ENCODE measurements around the gene SYT15B.
"Not testable (repeated sequence)": the region's sequence is repeated elsewhere in the genome, so short reads cannot be mapped to it uniquely, and the experiment has no call there.

SYT15B gene
- 0 reads per million in 4 donors for total RNA-seq

- DNase-seq: not testable (repeated sequence)
Observed at GRCh38 chr10:47763554-47764175, at the start of gene SYT15B. Gene SYT15B, minus strand, starts transcription at chr10:47763592. Its CDS starts 952 bp downstream, at chr10:47762640.

GRCh38 chr10:47779590-47779989 is 16.2 kb upstream of the SYT15B start:
- not testable (repeated sequence) for DNase-seq

- DNase-seq: peak in 1 of 5 donors; percentile 1
Observed at GRCh38 chr10:47775361-47776231, 12.2 kb upstream of the SYT15B start.

- DNase-seq: not testable (repeated sequence)
Observed at GRCh38 chr10:47770745-47771144, 7.4 kb upstream of the SYT15B start.

- DNase-seq: not testable (repeated sequence)
Observed at GRCh38 chr10:47768578-47769115, 5.3 kb upstream of the SYT15B start.

GRCh38 chr10:47768085-47768484 is 4.7 kb upstream of the SYT15B start:
- not testable (repeated sequence) for DNase-seq

- not testable (repeated sequence) for DNase-seq
Observed at GRCh38 chr10:47767236-47767635, 3.8 kb upstream of the SYT15B start.

- DNase-seq: not testable (repeated sequence)
Observed at GRCh38 chr10:47765232-47765631, 1.8 kb upstream of the SYT15B start.

- DNase-seq: not testable (repeated sequence)
Observed at GRCh38 chr10:47762674-47763553, 478 bp downstream of the SYT15B start.

GRCh38 chr10:47758855-47759254 is 4.5 kb downstream of the SYT15B start:
- DNase-seq: not testable (repeated sequence)

- not testable (repeated sequence) for DNase-seq
Observed at GRCh38 chr10:47756169-47756568, 7.2 kb downstream of the SYT15B start.

- not testable (repeated sequence) for DNase-seq
Observed at GRCh38 chr10:47753871-47754270, 9.5 kb downstream of the SYT15B start.

- not testable (repeated sequence) for DNase-seq
Observed at GRCh38 chr10:47753176-47753575, 10.2 kb downstream of the SYT15B start.

- not testable (repeated sequence) for DNase-seq
Observed at GRCh38 chr10:47751821-47752220, 11.6 kb downstream of the SYT15B start.

- not testable (repeated sequence) for DNase-seq
Observed at GRCh38 chr10:47750360-47750759, 13.0 kb downstream of the SYT15B start.

- not testable (repeated sequence) for DNase-seq
Observed at GRCh38 chr10:47746780-47747376, 16.5 kb downstream of the SYT15B start.

GRCh38 chr10:47744881-47745280 is 18.5 kb downstream of the SYT15B start:
- DNase-seq: not testable (repeated sequence)

GRCh38 chr10:47743611-47744550 is 19.5 kb downstream of the SYT15B start:
- DNase-seq: peak in 2 of 5 donors; percentile 2 to 3

GRCh38 chr10:47740868-47741267 is 22.5 kb downstream of the SYT15B start:
- DNase-seq: not testable (repeated sequence)

GRCh38 chr10:47730911-47731310 is 32.5 kb downstream of the SYT15B start:
- not testable (repeated sequence) for DNase-seq

GRCh38 chr10:47725740-47726139 is 37.7 kb downstream of the SYT15B start:
- DNase-seq: not testable (repeated sequence)
